ENCODE data around the gene C5AR2.
"Not testable (repeated sequence)": the region's sequence is repeated elsewhere in the genome, so short reads cannot be mapped to it uniquely, and the experiment has no call there.

C5AR2 gene

GRCh38 chr19:47331931-47332547 lies at the start of gene C5AR2:
Gene C5AR2, plus strand, starts transcription at chr19:47332175. Its CDS starts 8,625 bp downstream, at chr19:47340800.
- no peak for DNase-seq

GRCh38 chr19:47283405-47284059 lies 48.4 kb upstream of the C5AR2 start:
- no peak for DNase-seq

DNA sequence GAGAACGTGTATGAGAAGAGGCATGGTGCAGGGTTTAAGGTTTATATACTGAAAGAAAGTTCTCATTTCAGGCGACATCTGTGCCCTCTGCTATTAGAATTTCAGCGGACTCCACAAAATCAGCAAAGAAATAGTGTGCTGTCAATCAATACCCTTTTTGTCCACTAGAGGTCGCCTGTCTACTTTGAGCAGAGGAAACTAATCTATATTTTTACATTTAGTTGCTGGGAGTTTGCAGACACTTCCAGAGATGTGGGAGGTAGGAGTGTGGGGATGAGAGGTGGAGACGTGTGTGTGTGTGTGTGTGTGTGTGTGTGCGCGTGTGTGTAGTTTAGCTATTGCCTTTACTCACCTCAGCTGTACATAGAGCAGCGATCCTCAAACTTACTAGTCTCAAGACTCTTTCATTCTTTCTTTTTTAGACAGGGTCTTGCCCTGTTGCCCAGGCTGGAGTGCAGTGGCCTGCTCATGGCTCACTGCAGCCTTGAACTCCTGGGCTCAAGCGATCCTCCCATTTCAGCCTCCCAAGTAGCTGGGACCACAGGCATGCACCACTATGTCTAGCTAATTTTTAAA lies 47.6 kb upstream of the C5AR2 start:
- peak; percentile 24 for DNase-seq

DNA sequence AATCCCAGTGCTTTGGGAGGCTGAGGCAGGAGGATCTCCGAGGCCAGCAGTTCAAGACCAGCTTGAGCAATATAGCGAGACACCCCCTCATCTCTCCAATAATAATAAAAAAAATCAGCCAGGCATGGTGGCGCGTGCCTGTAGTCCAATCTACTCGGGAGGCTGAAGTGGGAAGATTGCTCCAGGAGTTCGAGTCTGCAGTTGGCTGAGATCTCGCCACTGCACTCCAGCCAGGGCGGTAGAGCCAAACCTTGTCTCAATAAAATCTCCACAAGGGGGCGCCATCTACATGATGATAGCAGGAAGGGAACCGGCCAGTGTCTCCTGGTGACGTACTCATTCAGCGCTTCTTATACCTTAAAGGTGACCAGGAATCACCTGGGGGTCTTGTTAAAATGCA lies 35.9 kb upstream of the C5AR2 start:
- peak; percentile 34 for DNase-seq

DNA sequence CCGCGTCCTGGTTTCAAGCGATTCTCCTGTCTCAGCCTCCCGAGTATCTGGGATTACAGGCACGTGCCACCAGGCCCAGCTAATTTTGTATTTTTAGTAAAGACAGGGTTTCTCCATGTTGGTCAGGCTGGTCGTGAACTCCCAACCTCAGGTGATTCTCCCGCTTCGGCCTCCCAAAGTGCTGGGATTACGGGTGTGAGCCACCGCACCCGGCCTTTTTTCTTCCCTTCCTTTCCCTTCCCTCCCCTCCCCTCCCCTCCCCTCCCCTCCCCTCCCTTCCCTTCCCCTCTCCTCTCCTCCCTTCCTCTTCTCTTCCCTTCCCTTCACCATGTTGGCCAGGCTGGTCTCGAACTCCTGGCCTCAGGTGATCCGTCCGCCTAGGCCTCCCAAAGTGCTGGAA lies 31.1 kb upstream of the C5AR2 start:
- not testable (repeated sequence) for DNase-seq

GRCh38 chr19:47302249-47302648 lies 29.7 kb upstream of the C5AR2 start:
- no peak for DNase-seq

DNA sequence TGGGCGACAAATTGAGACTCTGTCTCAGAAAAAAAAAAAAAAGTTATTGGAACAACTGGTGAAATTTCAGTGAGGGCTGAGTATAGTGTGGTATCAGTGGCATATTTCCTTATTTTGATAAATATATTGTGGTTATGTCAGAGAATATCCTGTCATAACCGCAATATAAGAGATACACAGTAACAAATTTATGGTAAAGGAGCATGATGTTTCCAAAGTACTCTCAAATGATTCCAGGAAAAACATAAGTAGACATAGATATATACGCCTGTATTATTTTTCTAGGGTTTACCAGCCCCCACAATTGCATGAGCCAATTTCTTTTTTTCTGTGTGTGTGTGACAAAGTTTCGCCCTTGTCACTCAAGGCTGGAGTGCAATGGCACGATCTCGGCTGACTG lies 28.0 kb upstream of the C5AR2 start:
- DNase-seq: no peak

- DNase-seq: peak; percentile 64
Observed at GRCh38 chr19:47305309-47305751, 26.6 kb upstream of the C5AR2 start.

GRCh38 chr19:47306303-47306702 lies 25.7 kb upstream of the C5AR2 start:
- DNase-seq: no peak

DNA sequence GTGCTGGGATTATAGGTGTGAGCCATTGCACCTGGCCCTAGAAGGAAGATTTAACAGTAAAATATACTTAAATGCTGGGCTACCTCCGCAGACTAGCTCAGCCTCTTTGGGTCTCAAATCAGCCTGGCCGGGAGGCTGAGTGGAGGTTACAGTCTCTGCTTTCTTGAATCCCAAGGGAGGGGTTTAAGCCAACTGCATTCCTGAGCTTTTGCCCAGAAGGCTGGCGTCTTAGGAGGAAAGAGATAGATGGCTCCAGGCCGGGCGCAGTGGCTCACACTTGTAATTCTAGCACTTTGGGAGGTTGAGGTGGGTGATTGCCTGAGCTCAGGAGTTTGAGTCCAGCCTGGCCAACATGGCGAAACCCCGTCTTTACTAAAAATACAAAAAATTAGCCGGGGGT lies 22.9 kb upstream of the C5AR2 start:
- DNase-seq: no peak

DNA sequence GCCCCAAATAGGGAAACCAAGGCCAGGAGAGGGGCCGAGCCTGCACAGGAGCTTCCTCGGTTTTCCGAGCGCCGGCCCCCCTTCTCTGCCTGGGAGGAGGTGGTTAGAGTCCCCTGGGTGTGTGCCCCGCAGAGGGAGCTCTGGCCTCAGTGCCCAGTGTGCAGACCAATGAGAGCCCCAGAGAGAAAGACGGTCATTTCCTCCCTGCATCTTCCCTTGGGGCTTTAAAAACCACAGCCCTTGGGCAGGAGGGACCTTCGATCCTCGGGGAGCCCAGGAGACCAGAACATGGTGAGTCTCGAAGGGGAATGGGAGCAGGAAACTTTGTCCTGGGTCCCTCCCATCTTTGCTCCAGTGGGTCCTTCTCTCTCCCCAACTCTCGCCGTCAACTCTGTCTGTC lies 22.4 kb upstream of the C5AR2 start, which contains the start of gene C5AR1:
TSS of gene C5AR1 (plus strand) at position 254 of the 400 bp plus-strand sequence. CDS start at position 289, 35 bp downstream.
- no peak for DNase-seq

- no peak for DNase-seq
Observed at GRCh38 chr19:47310323-47310722, 21.7 kb upstream of the C5AR2 start.

- DNase-seq: no peak
Observed at GRCh38 chr19:47310819-47311218, 21.2 kb upstream of the C5AR2 start.

DNA sequence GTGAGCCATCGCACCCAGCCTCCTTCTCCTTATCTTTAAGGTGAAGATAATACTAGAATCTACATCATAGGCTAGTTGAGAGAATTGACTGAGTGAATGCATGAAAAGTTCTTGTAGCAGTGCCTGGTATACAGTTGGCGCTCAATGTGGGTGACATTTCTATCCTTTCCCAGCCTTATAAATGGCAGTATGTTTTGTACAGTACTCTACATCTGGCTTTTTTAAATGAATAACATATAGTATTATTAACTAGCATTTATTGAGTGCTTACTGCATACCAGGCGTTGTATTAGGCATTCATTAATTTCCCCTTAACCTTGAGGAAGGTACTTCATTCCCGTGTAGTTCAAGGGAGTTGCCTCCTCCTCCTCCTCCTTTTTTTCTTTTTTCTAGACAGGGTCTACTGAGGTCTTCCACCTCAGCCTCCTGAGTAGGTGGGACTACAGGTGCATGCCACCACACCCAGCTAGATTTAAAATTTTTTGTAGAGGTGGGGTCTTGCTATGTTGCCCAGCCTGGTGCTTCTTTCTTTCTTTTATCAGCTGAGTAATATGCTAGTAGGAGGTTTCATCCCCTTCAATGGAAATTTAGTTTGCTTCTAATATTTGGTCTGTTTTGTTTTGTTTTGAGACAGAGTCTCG lies 19.5 kb upstream of the C5AR2 start:
- no peak for DNase-seq

DNA sequence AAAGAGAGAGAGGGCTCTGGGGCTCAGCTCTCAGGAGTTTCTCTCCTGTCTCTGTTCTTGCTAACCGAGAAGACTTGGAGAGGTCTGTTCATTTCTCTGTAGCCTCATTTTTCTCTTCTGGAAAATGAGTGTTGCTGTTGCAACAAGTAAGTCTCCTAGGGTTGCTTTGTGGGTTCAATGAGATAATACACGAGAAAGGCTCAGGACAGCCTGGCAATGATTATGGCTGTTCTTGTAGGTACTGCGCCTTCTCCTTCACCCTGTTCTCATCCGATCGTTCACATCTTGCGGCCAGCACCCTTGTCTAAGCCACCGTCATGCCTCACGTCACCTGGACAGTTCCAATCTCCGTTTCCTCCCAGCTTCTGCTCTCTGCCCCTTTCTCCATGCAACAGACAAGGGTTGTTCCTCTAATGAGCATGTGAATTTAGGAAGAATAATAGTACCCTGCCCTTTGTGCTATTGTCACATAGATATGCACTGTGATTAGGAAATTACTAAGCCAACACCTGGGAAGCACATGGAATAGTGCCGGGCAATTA lies 18.1 kb upstream of the C5AR2 start:
- DNase-seq: no peak

GRCh38 chr19:47315125-47315821 lies 16.7 kb upstream of the C5AR2 start:
- peak; percentile 70 for DNase-seq

GRCh38 chr19:47316513-47316912 lies 15.5 kb upstream of the C5AR2 start:
- no peak for DNase-seq

- DNase-seq: no peak
Observed at GRCh38 chr19:47319923-47320871, 11.8 kb upstream of the C5AR2 start.

- DNase-seq: no peak
Observed at GRCh38 chr19:47321630-47322029, 10.3 kb upstream of the C5AR2 start.

- DNase-seq: no peak
Observed at GRCh38 chr19:47322058-47322457, 9.9 kb upstream of the C5AR2 start.

DNA sequence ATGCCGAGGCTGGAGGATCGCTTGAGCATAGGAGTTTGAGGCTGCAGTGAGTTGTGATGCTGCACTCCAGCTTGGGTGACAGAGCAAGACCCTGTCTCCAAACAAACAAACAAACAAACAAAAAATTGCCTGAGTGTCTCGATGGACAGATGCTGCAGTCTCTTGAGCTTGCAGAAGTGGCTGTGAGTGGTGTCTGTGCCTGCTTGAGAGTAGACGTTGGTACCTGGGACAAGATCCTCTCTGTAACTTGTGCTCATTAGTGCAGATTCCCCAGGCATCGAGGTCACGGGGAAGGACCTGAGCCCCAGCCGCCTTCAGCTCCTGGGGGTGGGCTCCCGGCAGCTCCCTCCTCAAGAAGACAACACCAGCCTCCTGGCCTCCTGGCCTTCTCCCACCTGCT lies 8.6 kb upstream of the C5AR2 start:
- DNase-seq: no peak

GRCh38 chr19:47323872-47324271 lies 8.1 kb upstream of the C5AR2 start:
- DNase-seq: no peak

Data from T1000 (cell line).